Measurements from ENCODE around the gene KIF1A.

KIF1A gene

GRCh38 chr2:240741091-240741490 lies 78.9 kb downstream of the KIF1A start:
- TF ChIP-seq, protein P1, sequence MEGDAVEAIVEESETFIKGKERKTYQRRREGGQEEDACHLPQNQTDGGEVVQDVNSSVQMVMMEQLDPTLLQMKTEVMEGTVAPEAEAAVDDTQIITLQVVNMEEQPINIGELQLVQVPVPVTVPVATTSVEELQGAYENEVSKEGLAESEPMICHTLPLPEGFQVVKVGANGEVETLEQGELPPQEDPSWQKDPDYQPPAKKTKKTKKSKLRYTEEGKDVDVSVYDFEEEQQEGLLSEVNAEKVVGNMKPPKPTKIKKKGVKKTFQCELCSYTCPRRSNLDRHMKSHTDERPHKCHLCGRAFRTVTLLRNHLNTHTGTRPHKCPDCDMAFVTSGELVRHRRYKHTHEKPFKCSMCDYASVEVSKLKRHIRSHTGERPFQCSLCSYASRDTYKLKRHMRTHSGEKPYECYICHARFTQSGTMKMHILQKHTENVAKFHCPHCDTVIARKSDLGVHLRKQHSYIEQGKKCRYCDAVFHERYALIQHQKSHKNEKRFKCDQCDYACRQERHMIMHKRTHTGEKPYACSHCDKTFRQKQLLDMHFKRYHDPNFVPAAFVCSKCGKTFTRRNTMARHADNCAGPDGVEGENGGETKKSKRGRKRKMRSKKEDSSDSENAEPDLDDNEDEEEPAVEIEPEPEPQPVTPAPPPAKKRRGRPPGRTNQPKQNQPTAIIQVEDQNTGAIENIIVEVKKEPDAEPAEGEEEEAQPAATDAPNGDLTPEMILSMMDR (conservative IDR thresholded peaks at IDR 0.05; ENCODE audit: low read length): no peak
- no peak overlapping the region for H3K4me3 ChIP-seq (ENCODE audit: low read length)
- no peak for DNase-seq (ENCODE audit: low read depth)

GRCh38 chr2:240739797-240740196 lies 80.2 kb downstream of the KIF1A start:
- TF ChIP-seq, protein P1 (conservative IDR thresholded peaks at IDR 0.05; ENCODE audit: low read length): no peak
- no peak overlapping the region for H3K4me3 ChIP-seq (ENCODE audit: low read length)
- no peak for DNase-seq (ENCODE audit: low read depth)

DNA sequence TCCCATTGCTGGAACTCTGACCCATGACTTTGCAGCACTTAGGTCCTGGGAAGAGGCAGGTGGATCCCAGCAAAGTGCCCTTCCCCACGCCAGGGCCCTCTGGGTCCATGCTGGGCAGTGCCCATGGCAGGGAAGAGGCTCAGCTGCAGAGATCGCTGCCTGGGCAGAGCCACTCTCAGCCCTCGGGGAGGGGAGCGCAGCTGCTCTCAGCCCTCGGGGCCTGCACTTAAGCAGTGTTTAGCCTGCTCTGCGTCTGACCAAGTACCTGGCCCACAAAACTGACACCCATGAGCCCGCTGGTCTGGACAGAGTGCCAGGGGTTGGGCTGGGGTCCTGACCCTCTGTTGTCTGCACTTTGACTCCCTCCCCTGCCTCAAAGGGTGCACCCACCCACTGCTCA lies 82.1 kb downstream of the KIF1A start:
- TF ChIP-seq, protein P1 (conservative IDR thresholded peaks at IDR 0.05; ENCODE audit: low read length): no peak
- no peak overlapping the region for H3K4me3 ChIP-seq (ENCODE audit: low read length)
- DNase-seq (ENCODE audit: low read depth): no peak

DNA sequence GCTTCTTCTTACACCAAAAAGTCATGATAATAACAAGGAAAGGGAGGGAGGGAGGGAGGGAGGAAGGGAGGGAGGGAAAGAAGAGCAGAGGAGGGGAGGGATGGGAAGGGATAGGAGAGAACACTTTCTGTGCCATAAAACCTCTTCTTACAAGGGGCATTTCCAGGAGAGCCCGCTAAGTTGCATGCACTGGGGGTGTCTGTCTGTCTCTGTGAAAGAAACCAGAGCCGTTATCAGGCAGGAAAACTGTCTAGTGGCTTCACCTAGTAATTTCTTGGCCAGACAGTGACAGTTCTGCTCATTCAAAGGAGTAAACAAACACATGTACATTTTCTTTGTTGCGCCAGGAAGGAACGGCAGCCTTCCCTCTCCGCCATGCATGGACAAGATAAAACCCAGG lies 82.5 kb downstream of the KIF1A start:
- no peak overlapping the region for H3K4me3 ChIP-seq (ENCODE audit: low read length)
- TF ChIP-seq, protein P1 (conservative IDR thresholded peaks at IDR 0.05; ENCODE audit: low read length): no peak
- DNase-seq (ENCODE audit: low read depth): no peak

- DNase-seq (ENCODE audit: low read depth): no peak
- TF ChIP-seq, protein P1 (conservative IDR thresholded peaks at IDR 0.05; ENCODE audit: low read length): no peak
Measured at GRCh38 chr2:240736281-240737250, 83.5 kb downstream of the KIF1A start.

DNA sequence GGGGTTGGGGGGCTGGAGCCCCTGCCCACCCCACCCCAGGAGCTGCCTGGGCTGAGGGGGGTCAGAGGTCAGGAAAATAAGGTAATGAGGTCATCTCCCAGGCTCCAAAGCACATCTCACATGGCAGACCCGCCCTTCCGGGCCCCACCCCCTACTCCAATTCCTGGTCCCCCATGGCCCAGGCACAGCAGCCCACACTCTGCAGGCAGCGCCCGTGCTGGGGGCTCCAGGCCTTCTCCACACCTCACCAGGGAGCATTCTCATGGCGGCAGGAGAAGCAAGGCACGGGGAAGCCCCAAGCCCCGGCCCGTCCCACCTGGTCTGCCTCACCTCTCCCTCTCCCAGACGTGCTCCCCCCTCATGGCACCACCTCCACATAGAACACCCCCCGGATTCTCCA lies 84.5 kb downstream of the KIF1A start:
- H3K4me3 ChIP-seq (ENCODE audit: low read length): no peak overlapping the region
- no peak for DNase-seq (ENCODE audit: low read depth)
- TF ChIP-seq, protein P1 (conservative IDR thresholded peaks at IDR 0.05; ENCODE audit: low read length): no peak

More at GRCh38 chr2:240736281-240737250, 83.5 kb downstream of the KIF1A start:
- H3K4me3 ChIP-seq (ENCODE audit: low read length): no peak overlapping the region

- TF ChIP-seq, protein P1 (conservative IDR thresholded peaks at IDR 0.05; ENCODE audit: low read length): no peak
- DNase-seq (ENCODE audit: low read depth): no peak
- no peak overlapping the region for H3K4me3 ChIP-seq (ENCODE audit: low read length)
Measured at GRCh38 chr2:240734756-240735155, 85.3 kb downstream of the KIF1A start.
